ENCODE data around the gene LAMC2.
A peak's percentile ranks its signal among the peaks of the same experiment; 100 is the strongest.

Gene LAMC2

GRCh38 chr1:183152180-183152579 lies 33.9 kb upstream of the LAMC2 start:
- no peak for TF ChIP-seq CTCF (conservative IDR thresholded peaks at IDR 0.05; ENCODE audit: control insufficient read depth, insufficient read depth, low read depth, low read length)
- H3K4me3 ChIP-seq (ENCODE audit: control insufficient read depth, low read depth, low read length), result no peak overlapping the region
- no peak for DNase-seq (ENCODE audit: low read depth)

- DNase-seq (ENCODE audit: low read depth), result no peak
- no peak for TF ChIP-seq CTCF (conservative IDR thresholded peaks at IDR 0.05; ENCODE audit: control insufficient read depth, insufficient read depth, low read depth, low read length)
These were observed 30.1 kb upstream of the LAMC2 start for GRCh38 chr1:183155939-183156338.

GRCh38 chr1:183159960-183160359 lies 26.1 kb upstream of the LAMC2 start:
- TF ChIP-seq CTCF (conservative IDR thresholded peaks at IDR 0.05; ENCODE audit: control insufficient read depth, insufficient read depth, low read depth, low read length), result no peak
- peak; percentile 41 for DNase-seq (ENCODE audit: low read depth)
- no peak overlapping the region for H3K4me3 ChIP-seq (ENCODE audit: control insufficient read depth, low read depth, low read length)

More at GRCh38 chr1:183155939-183156338, 30.1 kb upstream of the LAMC2 start:
- H3K4me3 ChIP-seq (ENCODE audit: control insufficient read depth, low read depth, low read length), result no peak overlapping the region

GRCh38 chr1:183161391-183161790 lies 24.7 kb upstream of the LAMC2 start:
- no peak for TF ChIP-seq CTCF (conservative IDR thresholded peaks at IDR 0.05; ENCODE audit: control insufficient read depth, insufficient read depth, low read depth, low read length)
- DNase-seq (ENCODE audit: low read depth), result no peak
- H3K4me3 ChIP-seq (ENCODE audit: control insufficient read depth, low read depth, low read length), result no peak overlapping the region

- TF ChIP-seq CTCF (conservative IDR thresholded peaks at IDR 0.05; ENCODE audit: control insufficient read depth, insufficient read depth, low read depth, low read length), result no peak
- no peak overlapping the region for H3K4me3 ChIP-seq (ENCODE audit: control insufficient read depth, low read depth, low read length)
- DNase-seq (ENCODE audit: low read depth), result peak; percentile 93
These were observed 22.7 kb upstream of the LAMC2 start for GRCh38 chr1:183163316-183163715.

GRCh38 chr1:183164340-183164739 lies 21.7 kb upstream of the LAMC2 start:
- DNase-seq (ENCODE audit: low read depth), result peak; percentile 40
- no peak overlapping the region for H3K4me3 ChIP-seq (ENCODE audit: control insufficient read depth, low read depth, low read length)
- no peak for TF ChIP-seq CTCF (conservative IDR thresholded peaks at IDR 0.05; ENCODE audit: control insufficient read depth, insufficient read depth, low read depth, low read length)

GRCh38 chr1:183164963-183165362 lies 21.1 kb upstream of the LAMC2 start:
- no peak for DNase-seq (ENCODE audit: low read depth)
- no peak for TF ChIP-seq CTCF (conservative IDR thresholded peaks at IDR 0.05; ENCODE audit: control insufficient read depth, insufficient read depth, low read depth, low read length)
- H3K4me3 ChIP-seq (ENCODE audit: control insufficient read depth, low read depth, low read length), result no peak overlapping the region

Measured in fibroblast of mammary gland (primary cell).